Sciatic nerve (tissue), 2 donors: Measurements from ENCODE around the gene ACTRT2. TPM values are rescaled to one million over a fixed set of nuclear protein-coding genes. Genes with fewer than 3 reads are reported as not detected.

Experiments used
- ATAC-seq: fragments of 200-7000 bp; cut with Tn5 transposase; one replicate; pipeline ENCODE4 v1.9.1; 2020; ENCODE audit warnings: mild to moderate bottlenecking, moderate library complexity
- DNase-seq: peaks from one replicate; pipeline ENCODE4 v3.0.0-alpha.2; 2020; ENCODE audit warnings: low spot score
- intact Hi-C: fragments of 100-400 bp; cut with DNase I; formaldehyde crosslinking; loops from one replicate; pipeline ENCODE4 v1.14.2; 2022
- total RNA-seq: library from RNA; stranded (reverse); fragmentation: NEBNext Ultra II Directional; extraction: Animal tissue kit (Norgen Biotek cat#: 25700); gene quantifications from one replicate; pipeline ENCODE4 v1.2.1, GENCODE V29; 2021
- donor health status: DM: no; HTN: no; CAD: no.
- donor health status: DM: no; HTN: no; CAD: no.

The ACTRT2 gene
- total RNA-seq, 1 donor from 2014 or later: not detected

DNA sequence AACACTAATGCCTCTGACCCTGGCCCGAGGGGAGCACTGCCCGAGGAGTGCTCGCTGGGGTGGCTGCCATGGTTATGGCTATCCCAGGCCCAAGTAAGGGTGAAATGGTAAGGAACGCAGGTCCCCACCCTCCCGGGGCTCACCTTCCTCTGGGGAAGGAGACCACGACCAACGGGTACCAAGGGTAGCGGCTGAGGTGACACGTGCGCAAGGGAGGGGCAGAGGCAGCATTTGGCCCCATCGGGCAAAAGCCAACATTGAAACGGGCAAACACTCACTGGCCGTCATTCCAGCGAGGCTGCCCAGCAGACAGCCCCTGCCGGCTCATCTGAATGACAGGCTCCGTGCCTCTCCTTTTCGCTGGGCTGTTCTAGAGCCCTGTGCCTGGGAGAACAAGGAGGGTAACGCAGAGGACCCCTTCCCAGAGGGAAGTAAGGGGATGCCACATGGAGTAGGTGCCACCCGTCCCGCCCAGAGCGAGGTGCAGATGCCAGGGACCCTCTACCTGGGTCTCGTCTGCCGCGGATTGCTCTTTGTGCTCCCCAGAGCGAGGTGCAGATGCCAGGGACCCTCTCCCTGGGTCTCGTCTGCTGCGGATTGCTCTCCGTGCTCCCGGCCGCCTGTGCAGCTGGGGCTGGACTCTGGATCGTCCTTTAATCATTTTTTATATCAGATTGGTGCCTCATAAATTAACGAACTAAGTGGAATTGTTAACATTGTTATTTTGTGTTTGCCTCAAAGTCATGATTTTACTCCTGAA, 16.2 kb downstream of the ACTRT2 start:
- intact Hi-C loops: no loop called here
- ATAC-seq: no peak
- DNase-seq: peak; percentile 49

DNA sequence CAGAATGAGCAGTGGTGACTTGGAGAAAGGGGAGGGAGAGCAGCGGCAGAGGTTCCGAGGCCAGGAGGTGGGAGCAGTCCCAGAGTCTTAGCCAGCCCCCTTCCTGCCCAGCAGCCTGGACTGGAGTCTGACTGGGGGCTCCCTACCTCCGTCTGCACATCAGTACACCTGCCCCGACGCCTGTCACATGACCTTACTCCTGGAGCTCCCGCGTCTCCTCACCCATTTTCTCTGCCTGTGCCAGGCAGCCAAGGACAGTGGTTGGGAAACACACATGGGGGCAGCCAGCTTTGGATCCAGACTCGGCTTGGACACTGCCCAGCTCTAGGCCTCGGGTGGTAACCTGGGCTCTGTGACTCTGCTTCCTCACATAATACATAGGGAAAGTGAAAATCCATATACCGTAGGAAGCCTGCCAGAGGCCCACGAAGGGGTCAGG, 16.9 kb downstream of the ACTRT2 start:
- DNase-seq (peak; percentile 52), ATAC-seq (no peak)
- intact Hi-C loops: no loop called here

DNA sequence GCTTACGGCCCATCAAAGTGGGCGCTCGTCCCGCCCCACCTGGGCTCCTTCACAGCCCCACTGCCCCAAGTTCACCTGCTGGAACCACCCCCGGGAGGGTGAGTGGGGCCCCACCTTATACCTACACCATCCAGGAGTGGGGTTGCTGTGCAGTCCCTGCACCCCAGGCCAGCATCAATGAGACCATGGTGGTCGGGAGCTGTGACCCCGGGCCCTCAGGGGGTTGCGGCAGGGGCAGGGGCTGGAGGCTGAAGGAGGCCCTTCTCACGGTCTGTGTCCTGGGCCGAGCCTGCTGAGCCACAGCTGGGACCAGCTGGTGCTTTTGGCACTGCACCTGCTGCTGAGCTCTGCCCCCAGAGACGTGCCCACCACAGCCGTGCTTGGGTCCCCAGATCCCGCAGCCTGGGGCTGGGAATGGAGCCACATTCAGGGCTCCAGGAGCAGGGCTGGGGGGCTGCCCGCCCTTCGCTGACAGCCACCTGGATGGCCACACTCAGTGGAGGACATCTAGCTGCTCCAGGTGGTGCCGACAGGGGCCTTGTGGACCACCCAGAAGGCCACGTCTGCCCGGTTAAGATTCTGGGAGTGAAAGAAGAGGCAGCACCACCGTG, 17.4 kb downstream of the ACTRT2 start:
- ATAC-seq (no peak), DNase-seq (peak; percentile 31)
- intact Hi-C loops: no loop called here

DNA sequence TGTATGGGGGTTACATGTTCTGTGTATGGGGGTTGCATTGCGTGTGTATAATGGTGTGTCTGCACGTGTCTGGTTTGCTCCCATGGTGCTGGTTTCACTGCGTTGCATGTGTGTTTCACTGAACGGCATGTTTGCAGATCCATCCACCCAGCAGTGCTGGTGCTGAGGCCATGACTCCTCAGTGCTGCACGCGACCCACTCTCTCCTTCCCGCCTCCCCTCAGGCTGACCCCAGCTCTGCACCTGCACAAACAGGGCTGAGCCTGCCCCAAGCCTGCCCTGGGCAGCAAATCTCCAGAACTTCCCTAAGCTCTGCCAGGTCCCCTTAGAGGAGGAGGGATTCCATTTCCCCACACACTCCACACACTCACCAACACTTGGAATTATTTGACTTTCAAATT, 18.7 kb downstream of the ACTRT2 start:
- DNase-seq (peak; percentile 25), ATAC-seq (no peak)
- intact Hi-C loops: no loop called here

DNA sequence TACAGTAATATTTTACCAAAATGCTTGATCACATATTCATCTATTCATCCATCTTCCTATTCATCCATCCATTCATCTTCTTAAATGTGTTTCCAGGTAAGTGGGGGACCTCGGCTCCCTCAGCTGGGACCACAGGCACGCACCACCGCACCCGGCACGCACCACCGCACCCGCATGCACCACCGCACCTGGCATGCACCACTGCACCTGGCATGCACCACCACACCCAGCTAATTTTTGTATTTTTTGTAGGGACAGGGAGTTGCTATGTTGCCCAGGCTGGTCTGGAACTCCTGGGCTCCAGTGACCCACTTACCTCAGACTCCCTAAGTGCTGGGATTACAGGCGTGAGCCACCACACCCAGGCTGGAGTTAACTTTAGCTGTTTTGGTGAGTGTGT, 21.2 kb downstream of the ACTRT2 start:
- ATAC-seq: no peak
- DNase-seq: peak; percentile 5
- intact Hi-C loops: no loop called here

DNA sequence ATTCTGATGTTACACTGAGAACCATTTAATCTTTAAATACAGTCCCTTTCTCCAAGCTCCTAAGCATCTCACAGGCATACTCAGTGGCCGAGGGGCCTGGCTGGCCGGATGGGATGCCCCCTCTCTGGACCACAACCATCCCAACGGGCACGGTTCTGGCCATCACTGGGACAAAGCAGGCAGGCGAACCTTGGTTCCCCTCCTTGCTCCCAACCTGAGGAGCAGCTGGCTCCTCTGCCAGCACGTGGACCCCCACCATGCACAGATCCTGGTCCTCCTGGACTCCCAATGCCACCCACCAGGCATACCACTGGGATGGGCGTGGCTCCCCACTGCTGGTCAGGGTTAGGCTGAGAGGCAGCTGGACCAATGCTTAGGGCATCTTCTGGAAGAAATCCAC, 27.9 kb downstream of the ACTRT2 start:
- intact Hi-C loops: no loop called here
- peak; percentile 41 for DNase-seq
- ATAC-seq: no peak

DNA sequence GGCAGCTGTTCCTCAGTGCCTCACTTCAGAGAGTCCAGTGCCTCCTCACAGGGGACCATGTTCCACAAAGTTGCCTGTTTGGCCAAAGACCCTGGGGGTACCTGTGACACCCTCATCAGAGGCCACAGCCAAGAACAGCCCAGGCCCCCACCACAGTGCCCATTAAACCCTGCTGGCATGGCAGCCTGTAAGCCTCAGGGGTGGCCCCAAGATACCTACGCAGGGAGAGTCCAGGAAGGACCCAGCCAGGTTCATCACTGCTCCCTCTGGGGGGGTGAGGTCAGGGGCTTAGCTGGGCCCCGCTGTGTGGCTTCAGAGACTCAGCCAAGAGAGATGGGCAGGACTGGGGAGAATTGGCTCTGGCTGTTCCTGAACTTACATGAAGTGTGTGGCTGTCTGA, 28.6 kb downstream of the ACTRT2 start:
- intact Hi-C loops: no loop called here
- ATAC-seq: no peak

DNA sequence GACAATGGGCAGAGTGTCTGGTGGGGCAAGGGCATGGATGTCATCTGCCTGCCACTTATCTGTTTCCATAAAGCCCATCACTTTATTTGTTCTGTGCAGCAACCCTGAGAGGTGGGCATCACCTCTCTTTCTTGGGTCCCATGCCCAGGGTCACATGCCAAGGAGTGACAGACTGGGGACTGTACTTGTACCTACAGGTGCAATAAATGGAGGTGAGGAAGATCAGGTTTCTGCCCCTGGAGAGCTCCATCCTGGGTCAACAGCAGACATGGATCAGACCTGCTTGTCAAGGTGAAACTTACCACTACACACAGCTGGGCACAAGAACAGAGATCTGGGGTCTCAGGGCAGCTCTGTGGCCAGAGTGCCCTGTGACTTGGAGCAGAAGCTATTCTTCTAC, 29.3 kb downstream of the ACTRT2 start:
- intact Hi-C loops: no loop called here
- no peak for ATAC-seq
- peak; percentile 19 for DNase-seq

More for the DNA sequence above, 28.6 kb downstream of the ACTRT2 start:
- DNase-seq: peak; percentile 22

DNA sequence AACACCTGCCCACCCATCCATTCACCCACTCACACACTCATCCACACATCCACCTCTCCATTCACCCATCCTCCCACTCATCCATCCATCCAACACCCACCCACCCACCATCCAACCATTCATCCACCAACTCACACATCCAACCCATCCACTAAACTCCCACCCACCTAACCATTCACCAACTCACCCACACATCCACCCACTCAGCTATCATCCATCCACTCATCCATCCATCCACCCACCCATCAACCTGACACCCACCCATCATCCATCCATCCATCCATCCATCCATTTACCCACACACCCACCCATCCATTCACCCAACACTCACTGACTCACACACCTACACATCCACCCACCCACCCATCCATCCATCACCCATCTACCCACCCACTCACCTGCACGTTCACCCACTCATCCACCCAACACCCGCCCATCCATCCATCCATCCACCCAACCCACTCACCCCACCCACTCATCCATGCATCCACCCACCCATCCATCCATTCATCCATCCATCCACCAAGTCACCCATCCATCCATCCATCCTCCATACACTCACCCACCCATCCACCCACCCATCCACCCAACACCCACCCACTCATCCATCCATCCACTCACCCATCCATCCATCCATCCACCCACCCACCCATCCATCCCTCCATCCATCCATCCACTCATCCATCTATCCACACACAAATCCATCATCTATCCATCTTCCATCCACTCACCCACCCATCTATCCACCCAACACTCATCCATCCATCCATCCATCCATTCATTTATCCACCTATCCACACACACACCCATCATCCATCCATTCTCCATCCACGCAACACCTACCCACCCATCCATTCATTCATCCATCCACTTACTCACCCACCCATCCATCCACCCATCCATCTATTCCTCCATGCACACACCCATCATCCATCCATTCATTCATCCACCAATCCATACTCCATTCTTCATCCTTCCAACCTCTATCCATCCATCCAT, 30.3 kb downstream of the ACTRT2 start:
- peak; percentile 38 for DNase-seq
- intact Hi-C loops: no loop called here
- ATAC-seq: no peak

DNA sequence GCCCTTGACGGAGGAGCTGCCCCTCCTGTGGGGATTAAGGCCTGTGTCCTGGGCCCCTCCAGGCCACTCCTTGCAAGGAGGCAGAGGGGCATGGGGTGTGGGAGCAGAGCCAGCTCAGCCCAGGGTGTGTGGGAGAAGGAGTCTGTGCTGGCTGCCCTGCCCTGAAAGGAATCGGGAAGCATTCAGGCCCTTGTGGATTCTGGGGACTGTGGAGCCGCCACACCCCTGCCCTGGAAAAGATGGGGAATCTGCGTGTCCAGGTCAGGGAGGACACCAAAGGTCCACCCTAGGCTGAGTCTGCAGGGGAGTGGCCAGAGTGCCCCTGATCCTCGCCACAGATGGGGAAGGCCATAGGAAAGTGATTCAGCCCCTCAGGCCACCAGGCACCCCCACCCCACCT, 31.2 kb downstream of the ACTRT2 start:
- intact Hi-C loops: no loop called here
- ATAC-seq (no peak), DNase-seq (peak; percentile 45)

DNA sequence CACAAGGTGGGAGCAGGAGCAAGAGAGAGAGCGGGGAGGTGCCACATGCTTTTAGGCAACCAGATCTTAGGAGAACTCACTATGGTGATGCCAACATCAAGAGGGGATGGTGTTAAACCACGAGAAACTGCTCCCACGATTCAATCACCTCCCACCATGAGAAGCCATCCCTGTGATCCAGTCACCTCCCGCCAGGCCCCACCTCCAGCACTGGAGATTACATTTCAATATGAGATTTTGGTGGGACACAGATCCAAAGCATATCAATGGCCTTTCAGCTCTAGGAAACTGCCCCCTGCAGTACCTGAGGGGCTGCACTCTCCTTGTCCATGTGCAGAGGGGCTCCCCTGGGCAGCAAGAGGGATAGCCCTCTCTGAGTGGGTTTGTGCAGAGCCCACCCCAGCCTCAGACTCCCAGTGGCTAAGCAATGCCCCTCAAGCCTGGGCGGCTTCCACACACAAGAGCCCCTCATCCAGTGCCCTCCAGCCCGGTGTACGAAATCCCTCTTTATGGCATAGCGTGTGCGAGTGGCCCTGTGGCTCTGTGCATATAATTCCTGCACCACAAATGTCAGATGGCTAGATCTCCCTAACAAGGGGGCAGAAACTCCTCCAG, 32.2 kb downstream of the ACTRT2 start:
- intact Hi-C loops: no loop called here
- ATAC-seq: no peak
- DNase-seq: peak; percentile 39

DNA sequence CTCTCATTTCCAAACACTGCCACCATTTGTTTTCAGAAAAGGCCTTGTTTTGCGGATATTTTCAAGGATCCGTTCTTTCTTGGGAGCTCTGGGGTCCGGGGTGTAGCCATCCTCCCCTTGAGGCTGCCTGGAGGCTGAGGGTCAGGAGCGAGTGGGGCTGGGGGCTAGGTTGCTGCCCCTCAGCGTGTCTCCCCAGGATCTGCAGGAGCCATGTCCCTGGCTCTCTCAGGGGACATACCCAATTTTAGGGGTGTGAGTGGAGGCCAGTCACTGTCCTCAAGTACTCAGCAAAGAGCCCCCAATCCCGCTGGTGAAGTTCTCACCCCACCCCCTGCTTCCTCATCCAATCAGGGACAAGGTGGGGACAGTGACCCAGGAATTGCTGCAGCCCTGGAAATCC, 32.7 kb downstream of the ACTRT2 start:
- intact Hi-C loops: no loop called here
- ATAC-seq: no peak
- DNase-seq: peak; percentile 46

DNA sequence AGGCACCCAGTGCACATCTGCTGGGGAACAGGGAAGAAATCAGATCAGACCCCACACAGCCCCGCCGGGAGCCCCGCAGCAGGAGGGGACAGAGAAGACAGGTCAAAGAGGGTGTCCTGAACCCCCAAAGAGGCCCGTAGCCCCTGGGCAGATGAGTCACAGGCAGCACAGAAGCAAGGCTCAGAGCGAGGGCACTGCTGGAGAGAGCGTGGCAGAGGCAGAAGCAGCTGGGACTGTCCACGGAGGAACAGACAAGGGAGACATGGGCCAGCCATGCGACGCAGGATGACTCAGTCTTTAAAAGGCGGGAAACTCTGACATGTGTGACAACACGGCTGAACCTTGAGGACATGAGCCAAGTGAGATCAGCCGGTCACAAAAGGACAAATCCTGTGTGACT, 33.2 kb downstream of the ACTRT2 start:
- DNase-seq (peak; percentile 37), ATAC-seq (no peak)
- intact Hi-C loops: no loop called here

DNA sequence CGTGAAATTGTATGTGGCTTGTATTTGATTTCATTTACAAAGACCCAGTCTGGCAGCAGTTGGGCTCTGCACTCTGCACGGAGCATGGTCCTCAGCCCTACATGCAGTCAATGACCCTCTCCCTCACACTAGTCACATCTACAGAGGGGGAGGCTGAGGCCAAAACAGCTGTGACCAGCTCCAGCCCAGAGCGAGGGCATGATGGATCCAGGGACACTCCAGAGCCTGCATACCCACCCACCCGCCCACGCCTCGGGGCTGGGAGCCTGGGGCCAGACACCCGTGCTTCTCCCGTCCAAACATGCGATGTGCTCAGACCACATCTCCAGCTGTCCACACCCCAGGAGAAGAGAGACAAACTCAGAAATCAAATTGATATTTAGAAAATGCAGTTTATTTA, 33.8 kb downstream of the ACTRT2 start:
- intact Hi-C loops: no loop called here
- no peak for ATAC-seq
- DNase-seq: peak; percentile 25

DNA sequence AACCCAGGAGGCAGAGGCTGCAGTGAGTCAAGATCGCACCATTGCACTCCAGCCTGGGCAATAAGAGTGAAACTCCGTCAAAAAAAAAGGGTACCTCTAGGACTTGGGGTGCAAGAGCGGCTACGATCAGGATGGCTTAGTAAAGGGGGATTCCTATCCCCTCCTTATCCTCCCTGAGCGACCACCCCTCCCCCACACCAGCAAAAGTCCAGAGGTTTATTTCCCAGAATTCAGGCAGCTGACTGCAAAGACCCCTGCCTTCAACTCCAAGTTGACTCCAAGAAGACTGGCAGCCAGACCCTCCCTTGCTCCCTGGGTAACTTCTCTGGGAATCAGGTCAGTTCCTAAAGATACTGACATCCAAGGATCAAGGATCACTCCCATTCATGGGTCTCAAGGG, 35.4 kb downstream of the ACTRT2 start:
- peak; percentile 22 for DNase-seq
- intact Hi-C loops: no loop called here
- no peak for ATAC-seq

DNA sequence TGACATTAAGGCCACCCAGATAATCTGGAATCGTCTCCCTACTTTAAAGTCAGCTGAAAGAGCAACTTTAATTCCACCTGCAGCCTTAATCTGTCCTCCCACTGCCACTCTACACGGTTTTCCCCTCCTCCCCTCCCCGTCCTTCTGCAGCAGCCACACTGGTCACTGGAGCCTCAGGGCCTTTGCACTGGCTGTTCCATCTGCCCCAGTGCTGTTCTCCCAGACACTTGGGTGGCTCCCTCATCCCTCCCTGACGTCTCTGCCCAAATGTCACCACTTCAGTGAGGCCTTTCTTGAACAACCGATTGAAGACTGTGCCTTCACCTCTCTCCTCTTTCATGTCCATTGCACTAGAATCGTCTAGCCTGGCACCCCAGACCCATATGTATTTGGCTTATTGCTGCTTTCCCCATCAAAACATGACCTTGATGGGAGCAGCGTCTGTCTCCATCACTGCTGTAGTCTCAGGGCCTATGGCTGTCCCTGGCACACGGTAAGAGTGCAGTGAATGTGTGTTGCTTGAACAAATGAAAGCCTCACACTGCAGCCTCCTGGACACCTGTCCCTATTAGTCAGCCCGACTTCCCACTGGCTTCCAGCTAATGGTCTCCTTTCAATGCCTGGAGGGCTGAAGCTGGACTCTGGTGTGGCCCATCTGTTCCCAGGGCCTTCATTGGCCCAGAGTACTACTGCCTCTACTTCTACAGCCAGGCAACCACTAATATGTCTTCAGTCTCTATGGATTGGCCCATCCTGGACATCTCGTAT, 37.2 kb downstream of the ACTRT2 start:
- ATAC-seq (no peak), DNase-seq (peak; percentile 12)
- intact Hi-C loops: no loop called here

DNA sequence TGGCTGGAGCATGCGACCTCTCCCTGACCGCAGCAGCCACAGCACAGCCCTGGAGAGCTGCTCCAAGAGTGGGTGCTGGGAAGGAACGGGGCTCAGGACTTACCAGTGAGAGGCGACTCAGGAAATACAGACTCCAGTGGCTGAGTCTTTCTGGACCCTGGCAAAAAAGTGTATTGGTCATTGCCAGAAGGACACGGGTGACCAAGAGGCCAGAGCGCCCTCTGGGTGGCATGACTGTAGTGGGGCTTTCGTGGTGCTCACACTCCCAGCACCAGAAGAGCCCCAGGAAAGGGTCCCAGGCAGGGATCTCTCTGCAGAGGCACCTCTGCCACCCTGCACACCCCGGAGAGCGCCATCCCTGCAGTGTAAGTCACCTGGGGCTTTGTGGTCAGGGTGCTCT, 38.9 kb downstream of the ACTRT2 start:
- peak; percentile 51 for DNase-seq
- intact Hi-C loops: loop anchor here (5.0 kb wide), 1 partner anchor 352 kb away; no protein-coding TSS in a partner anchor

More for the DNA sequence above, 38.9 kb downstream of the ACTRT2 start:
- ATAC-seq: no peak
